HEK293 (cell line): ENCODE data around the gene OCA2.

Experiments used
- CTCF ChIP-seq: fragments of 450-650 bp; formaldehyde crosslinking; IDR thresholded peaks from 2 replicates; pipeline ENCODE4 v1.5.1; 2016; ENCODE audit warnings: missing biosample characterization, missing genetic modification characterization
- PRDM1 ChIP-seq: fragments of 450-650 bp; formaldehyde crosslinking; IDR thresholded peaks from 2 replicates; pipeline ENCODE4; 2016; ENCODE audit warnings: missing biosample characterization, missing genetic modification characterization
- ZNF133 ChIP-seq: fragments of 450-650 bp; formaldehyde crosslinking; IDR thresholded peaks from 2 replicates; pipeline ENCODE4 v1.5.1; 2016; ENCODE audit warnings: missing biosample characterization, missing genetic modification characterization
- ZNF184 ChIP-seq: fragments of 450-650 bp; IDR thresholded peaks from 2 replicates; pipeline ENCODE4 v1.5.1; 2018; ENCODE audit warnings: missing biosample characterization, mild to moderate bottlenecking, missing genetic modification characterization
- ZNF623 ChIP-seq: fragments of 450-650 bp; formaldehyde crosslinking; IDR thresholded peaks from 2 replicates; pipeline ENCODE4 v1.5.1; 2016; ENCODE audit warnings: missing biosample characterization, missing genetic modification characterization

GRCh38 chr15:28068930-28069329 lies 30.2 kb downstream of the OCA2 start:
- no peak for TF ChIP-seq ZNF184 (tag by site-specific recombination)
- TF ChIP-seq ZNF133 (tag by site-specific recombination): no peak
- no peak for TF ChIP-seq PRDM1 (tag by site-specific recombination)
- no peak for TF ChIP-seq CTCF (tag by site-specific recombination)
- TF ChIP-seq ZNF623 (tag by site-specific recombination): no peak
